Right cardiac atrium (tissue), 5 donors: Measurements from ENCODE around the gene PTRH2. TPM values are rescaled to one million over a fixed set of nuclear protein-coding genes. Genes with fewer than 3 reads are reported as not detected.

Source experiments
- ATAC-seq, 2 donors: fragments of 200-7000 bp; cut with Tn5 transposase; one replicate each; pipeline versions ENCODE4 v1.8.0 to v1.9.1; 2020; ENCODE audit warnings: moderate library complexity in 2 of 2, mild to moderate bottlenecking in 1 of 2
- DNase-seq, 3 donors: peaks; one replicate each; pipeline ENCODE4 v3.0.0-alpha.2; 2020
- H3K27ac ChIP-seq: one replicate; pipeline ENCODE4 v1.5.1; 2013; ENCODE audit warnings: mild to moderate bottlenecking, low read length, control low read depth, moderate library complexity
- H3K27me3 ChIP-seq: one replicate; pipeline ENCODE4 v1.6.1; 2013; ENCODE audit not compliant: control insufficient read depth, insufficient read depth
- H3K4me1 ChIP-seq: one replicate; pipeline ENCODE4 v1.6.1; 2013; ENCODE audit warnings: low read length; ENCODE audit not compliant: control insufficient read depth, insufficient read depth
- H3K4me3 ChIP-seq: one replicate; pipeline ENCODE4 v1.5.1; 2013; ENCODE audit warnings: low read length, control low read depth
- H3K9me3 ChIP-seq: one replicate; pipeline ENCODE4 v1.6.1; 2013; ENCODE audit warnings: low read length; ENCODE audit not compliant: control insufficient read depth
- WGBS: extraction: QIAGEN DNeasy Blood & Tissue Kit; methylation state at CpG from one replicate; pipeline ENCODE4 v1.1.7; 2013; 5-methylcytosine and 5-hydroxymethylcytosine counted together
- intact Hi-C, 4 donors: fragments of 100-400 bp; cut with DNase I; formaldehyde crosslinking; loops; one replicate each; pipeline versions ENCODE4 v1.11.0 to v1.14.0; 2022 to 2023
- polyA plus RNA-seq: library from polyadenylated mRNA; stranded (reverse); fragments of 200-250 nt; gene quantifications from one replicate; pipeline ENCODE4 v1.2.3, GENCODE V29; 2013
- total RNA-seq, 4 donors: library from RNA; stranded (reverse); fragmentation: NEBNext Ultra II Directional; extraction: Animal tissue kit (Norgen Biotek cat#: 25700); gene quantifications; one replicate each; pipeline ENCODE4 v1.2.1, GENCODE V29; 2021
- donor health status: healthy with polysubstance abuse.
- donor health status: DM: no; HTN: yes; CAD: no.
- donor health status: DM: no; HTN: no; CAD: no.
- donor health status: DM: no; HTN: yes; CAD: no; lungs with severe emphysema.
- donor health status: DM: yes; HTN: yes; CAD: no.

Gene PTRH2
- total and polyA plus RNA-seq, 5 donors, result 8.0 to 18.9 (median 11.7) TPM

- Histone ChIP-seq H3K4me3 (no peak overlapping the region), H3K4me1 (no peaks in the 10 kb centered on the region), H3K27me3 (no peaks in the 10 kb centered on the region), H3K27ac (no peak overlapping the region), H3K9me3 (no peaks in the 10 kb centered on the region)
- ATAC-seq (peak in 1 of 2 donors; percentile 34), DNase-seq (no peak)
- intact Hi-C loops, result no loop called here
- WGBS, result 88% methylated on average over 4 of the region's 4 CpGs
These were observed 39.7 kb upstream of the PTRH2 start for GRCh38 chr17:59746849-59747445.

- no peak for DNase-seq
- WGBS, result 98% methylated on average over 2 of the region's 2 CpGs
These were observed 37.8 kb upstream of the PTRH2 start for GRCh38 chr17:59745040-59745439.

GRCh38 chr17:59743842-59744241 is 36.6 kb upstream of the PTRH2 start:
- ATAC-seq (no peak), DNase-seq (no peak)
- intact Hi-C loops, result no loop called here
- no peak overlapping the region for H3K4me3 ChIP-seq
- H3K27me3 ChIP-seq, result no peaks in the 10 kb centered on the region
- H3K4me1 ChIP-seq, result no peaks in the 10 kb centered on the region
- no peaks in the 10 kb centered on the region for H3K9me3 ChIP-seq
- H3K27ac ChIP-seq, result no peak overlapping the region
- WGBS, result 98% methylated on average over 4 of the region's 4 CpGs

More at GRCh38 chr17:59745040-59745439, 37.8 kb upstream of the PTRH2 start:
- intact Hi-C loops, result no loop called here
- H3K4me1 ChIP-seq, result no peaks in the 10 kb centered on the region
- H3K27ac ChIP-seq, result no peak overlapping the region
- ATAC-seq, result no peak
- H3K27me3 ChIP-seq, result no peaks in the 10 kb centered on the region
- H3K4me3 ChIP-seq, result no peak overlapping the region
- H3K9me3 ChIP-seq, result no peaks in the 10 kb centered on the region

- 94% methylated on average over 3 of the region's 3 CpGs for WGBS
- intact Hi-C loops, result no loop called here
- H3K4me3 ChIP-seq, result no peak overlapping the region
- H3K4me1 ChIP-seq, result no peaks in the 10 kb centered on the region
- ATAC-seq (no peak), DNase-seq (no peak)
- no peaks in the 10 kb centered on the region for H3K9me3 ChIP-seq
- H3K27ac ChIP-seq, result no peak overlapping the region
- H3K27me3 ChIP-seq, result no peaks in the 10 kb centered on the region
These were observed 30.1 kb upstream of the PTRH2 start for GRCh38 chr17:59737324-59737723.

- ATAC-seq (peak in 1 of 2 donors; percentile 36), DNase-seq (no peak)
- Histone ChIP-seq H3K4me1 (peaks cover 2% of the 10 kb centered on the region), H3K4me3 (no peak overlapping the region), H3K27me3 (no peaks in the 10 kb centered on the region), H3K9me3 (no peaks in the 10 kb centered on the region), H3K27ac (no peak overlapping the region)
- intact Hi-C loops, result no loop called here
- 99% methylated on average over 5 of the region's 5 CpGs for WGBS
These were observed 27.0 kb upstream of the PTRH2 start for GRCh38 chr17:59734226-59734625.

GRCh38 chr17:59733697-59734096 is 26.5 kb upstream of the PTRH2 start:
- no peak for DNase-seq
- H3K4me3 ChIP-seq, result no peak overlapping the region
- H3K27ac ChIP-seq, result no peak overlapping the region
- H3K4me1 ChIP-seq, result peaks cover 2% of the 10 kb centered on the region
- intact Hi-C loops, result no loop called here
- WGBS, result 98% methylated on average over 2 of the region's 2 CpGs
- ATAC-seq, result no peak
- H3K9me3 ChIP-seq, result no peaks in the 10 kb centered on the region
- no peaks in the 10 kb centered on the region for H3K27me3 ChIP-seq

- DNase-seq (no peak), ATAC-seq (no peak)
- peaks cover 2% of the 10 kb centered on the region for H3K4me1 ChIP-seq
- no peak overlapping the region for H3K27ac ChIP-seq
- no peaks in the 10 kb centered on the region for H3K27me3 ChIP-seq
- no peak overlapping the region for H3K4me3 ChIP-seq
- WGBS, result 90% methylated on average over 1 of the region's 1 CpG
- intact Hi-C loops, result no loop called here
- H3K9me3 ChIP-seq, result no peaks in the 10 kb centered on the region
These were observed 23.1 kb upstream of the PTRH2 start for GRCh38 chr17:59730268-59730834.

GRCh38 chr17:59727817-59728533 is 20.7 kb upstream of the PTRH2 start:
- peaks cover 3% of the 10 kb centered on the region for H3K4me1 ChIP-seq
- ATAC-seq, result no peak
- 99% methylated on average over 1 of the region's 1 CpG for WGBS

GRCh38 chr17:59725691-59726090 is 18.5 kb upstream of the PTRH2 start:
- ATAC-seq (peak; percentile 54 to 72), DNase-seq (no peak)
- Histone ChIP-seq H3K27ac (no peak overlapping the region), H3K27me3 (no peaks in the 10 kb centered on the region), H3K4me1 (peaks cover 3% of the 10 kb centered on the region), H3K9me3 (no peaks in the 10 kb centered on the region), H3K4me3 (no peak overlapping the region)
- 44% methylated on average over 2 of the region's 2 CpGs for WGBS
- intact Hi-C loops, result no loop called here

More at GRCh38 chr17:59727817-59728533, 20.7 kb upstream of the PTRH2 start:
- no peak for DNase-seq
- Histone ChIP-seq H3K4me3 (no peak overlapping the region), H3K27ac (no peak overlapping the region), H3K9me3 (no peaks in the 10 kb centered on the region), H3K27me3 (no peaks in the 10 kb centered on the region)
- intact Hi-C loops, result no loop called here

GRCh38 chr17:59723607-59724006 is 16.4 kb upstream of the PTRH2 start:
- H3K27ac ChIP-seq, result no peak overlapping the region
- H3K4me1 ChIP-seq, result peaks cover 1% of the 10 kb centered on the region
- 83% methylated on average over 1 of the region's 1 CpG for WGBS
- peak in 1 of 2 donors; percentile 51 for ATAC-seq
- intact Hi-C loops, result no loop called here
- DNase-seq, result no peak
- no peak overlapping the region for H3K4me3 ChIP-seq
- H3K27me3 ChIP-seq, result no peaks in the 10 kb centered on the region
- H3K9me3 ChIP-seq, result no peaks in the 10 kb centered on the region

GRCh38 chr17:59723041-59723440 is 15.8 kb upstream of the PTRH2 start:
- H3K9me3 ChIP-seq, result no peaks in the 10 kb centered on the region
- no peak overlapping the region for H3K27ac ChIP-seq
- H3K4me3 ChIP-seq, result no peak overlapping the region
- no peaks in the 10 kb centered on the region for H3K27me3 ChIP-seq
- H3K4me1 ChIP-seq, result peaks cover 1% of the 10 kb centered on the region
- no peak for DNase-seq
- intact Hi-C loops, result no loop called here
- ATAC-seq, result no peak
- 74% methylated on average over 1 of the region's 1 CpG for WGBS
